Inferior parietal cortex (tissue), 1 donor: ENCODE results near the gene LRRC53.
A peak's percentile ranks its signal among the peaks of the same experiment; 100 is the strongest.

Experiments
- DNase-seq: peaks from one replicate; pipeline ENCODE4 v3.0.0-alpha.2; 2016; ENCODE audit errors: extremely low spot score

Gene LRRC53

GRCh38 chr1:74512170-74512915 is at the start of gene LRRC53:
Gene LRRC53, minus strand, starts transcription at chr1:74512611. Its CDS starts 29,262 bp downstream, at chr1:74483349.
- DNase-seq = peak; percentile 56

- DNase-seq = no peak
Measured at GRCh38 chr1:74549932-74550331, 37.5 kb upstream of the LRRC53 start.

- DNase-seq = no peak
Measured at GRCh38 chr1:74548961-74549750, 36.7 kb upstream of the LRRC53 start.

GRCh38 chr1:74545821-74546220 is 33.4 kb upstream of the LRRC53 start:
- DNase-seq = no peak

GRCh38 chr1:74534241-74534640 is 21.8 kb upstream of the LRRC53 start:
- DNase-seq = no peak

GRCh38 chr1:74531796-74532195 is 19.4 kb upstream of the LRRC53 start:
- DNase-seq = no peak

- no peak for DNase-seq
Measured at GRCh38 chr1:74530892-74531291, 18.5 kb upstream of the LRRC53 start.

- no peak for DNase-seq
Measured at GRCh38 chr1:74528123-74528522, 15.7 kb upstream of the LRRC53 start.

- DNase-seq = no peak
Measured at GRCh38 chr1:74526708-74527107, 14.3 kb upstream of the LRRC53 start.

GRCh38 chr1:74523873-74524480 is 11.6 kb upstream of the LRRC53 start:
- DNase-seq = no peak

GRCh38 chr1:74522148-74522547 is 9.7 kb upstream of the LRRC53 start:
- no peak for DNase-seq

GRCh38 chr1:74517599-74518051 is 5.2 kb upstream of the LRRC53 start:
- DNase-seq = no peak

GRCh38 chr1:74513411-74514300 is 1.2 kb upstream of the LRRC53 start:
- peak; percentile 73 for DNase-seq

GRCh38 chr1:74508449-74508848 is 4.0 kb downstream of the LRRC53 start:
- DNase-seq = no peak

GRCh38 chr1:74505928-74506710 is 6.3 kb downstream of the LRRC53 start:
- no peak for DNase-seq

- no peak for DNase-seq
Measured at GRCh38 chr1:74504933-74505512, 7.4 kb downstream of the LRRC53 start.

GRCh38 chr1:74504125-74504932 is 8.1 kb downstream of the LRRC53 start:
- DNase-seq = peak; percentile 85

- no peak for DNase-seq
Measured at GRCh38 chr1:74502858-74503257, 9.6 kb downstream of the LRRC53 start.

- DNase-seq = no peak
Measured at GRCh38 chr1:74502432-74502831, 10.0 kb downstream of the LRRC53 start.
